Activated CD4-positive, alpha-beta T cell treated with anti-CD3 and anti-CD28 coated beads, Interleukin-2, amount 50 U/mL, for 16 hours (primary cell): ENCODE measurements around the gene ADAP1.
"Not testable (repeated sequence)": the region's sequence is repeated elsewhere in the genome, so short reads cannot be mapped to it uniquely, and the experiment has no call there.

Source experiments
- DNase-seq: peaks from one replicate; pipeline ENCODE4 v3.0.0-alpha.2; 2020

Gene ADAP1

DNA sequence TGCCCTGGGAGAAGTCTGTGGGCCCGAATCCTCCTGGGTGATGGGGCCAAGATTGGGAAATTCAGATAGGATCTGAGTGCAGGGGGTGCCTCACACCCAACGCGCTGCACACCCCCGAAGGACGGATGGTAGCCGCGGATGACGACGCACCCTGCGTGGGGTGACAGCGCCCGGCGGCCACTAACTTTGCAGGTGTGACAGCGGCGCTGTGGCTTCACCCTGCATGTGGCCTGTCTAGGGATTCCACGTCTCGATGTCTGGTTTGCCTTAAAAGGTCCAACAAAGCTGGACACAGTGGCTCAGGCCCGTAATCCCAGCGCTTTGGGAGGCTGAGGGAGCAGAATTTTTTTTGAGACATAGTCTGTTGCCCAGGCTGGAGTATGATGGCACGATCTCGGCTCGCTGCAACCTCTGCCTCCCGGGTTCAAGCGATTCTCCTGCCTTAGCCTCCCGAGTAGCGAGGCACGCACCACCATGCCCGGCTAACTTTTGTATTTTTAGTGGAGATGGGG lies 18.6 kb downstream of the ADAP1 start:
- DNase-seq, result no peak

- no peak for DNase-seq
Observed at GRCh38 chr7:935164-935873, 19.2 kb downstream of the ADAP1 start.

DNA sequence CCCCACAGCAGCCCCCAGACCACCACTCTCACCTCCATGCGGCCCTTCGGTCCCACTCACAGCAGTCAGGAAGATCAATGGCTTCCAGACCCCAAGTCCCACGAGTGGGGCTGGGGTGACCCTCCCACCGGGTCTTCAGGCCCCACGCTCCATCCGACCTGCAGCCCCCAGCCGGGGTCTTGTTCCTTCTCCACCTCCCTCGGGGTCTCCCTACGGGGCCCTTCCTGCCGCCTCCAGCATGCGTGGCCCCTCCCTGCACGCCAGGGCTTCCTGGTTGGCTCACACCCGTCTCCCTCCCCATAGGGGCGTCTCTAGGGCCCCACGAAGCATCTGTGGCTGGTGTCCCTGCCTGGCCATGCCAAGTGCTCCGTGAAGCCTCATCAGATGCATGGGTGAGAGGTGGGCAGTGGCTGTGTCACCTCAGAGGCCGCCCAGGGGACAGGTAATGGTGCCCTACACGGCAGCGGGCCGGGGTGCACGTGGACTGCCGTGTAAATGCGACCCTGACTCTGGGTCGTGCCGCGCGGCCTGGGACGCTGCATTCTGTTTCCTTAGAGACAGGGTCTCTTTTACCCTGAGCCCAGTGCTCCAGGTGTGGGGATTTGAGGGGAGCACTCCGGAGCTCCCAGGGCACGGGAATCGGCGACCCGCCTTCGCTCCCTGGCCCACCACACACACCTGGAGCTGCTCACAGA lies 19.9 kb downstream of the ADAP1 start:
- DNase-seq, result no peak

- DNase-seq, result no peak
Observed at GRCh38 chr7:932651-932975, 21.9 kb downstream of the ADAP1 start.

DNA sequence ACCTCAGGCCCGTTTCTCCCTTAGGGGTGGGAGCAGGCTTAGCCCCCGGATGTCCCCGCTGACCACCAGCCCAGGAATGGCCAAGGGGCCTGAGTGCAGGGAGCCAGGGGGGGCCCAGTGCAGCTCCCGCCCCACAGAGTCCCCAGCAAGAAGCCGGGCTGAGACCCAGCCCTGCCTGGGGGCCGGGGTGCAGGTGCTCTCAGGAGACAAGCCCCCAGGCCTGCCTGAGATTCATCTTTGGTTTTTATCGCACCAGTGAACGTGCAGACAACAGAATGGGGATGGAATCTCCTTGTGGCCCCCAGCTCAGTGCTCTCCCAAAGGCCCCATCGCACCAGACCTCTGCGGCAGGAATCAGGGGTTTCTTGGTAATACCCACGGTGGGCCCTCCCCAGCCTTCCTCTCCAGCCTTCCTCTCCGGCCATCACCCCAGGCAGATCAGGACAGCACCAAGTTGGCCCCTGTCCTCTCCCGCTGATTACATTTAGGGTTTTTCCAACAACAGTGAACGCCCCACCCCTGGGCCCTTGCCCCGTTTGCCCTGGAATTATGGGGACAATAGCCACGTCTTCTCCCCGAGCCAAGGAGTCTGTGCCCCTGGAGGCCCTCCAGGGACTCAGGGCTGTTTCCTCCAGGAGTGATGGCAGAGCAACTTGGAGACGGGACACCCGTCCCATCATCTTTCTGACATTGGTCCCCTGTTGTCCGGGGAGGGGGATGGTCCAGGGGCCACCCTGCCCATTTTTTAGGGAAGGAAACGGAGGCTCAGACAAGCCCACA lies 22.4 kb downstream of the ADAP1 start:
- no peak for DNase-seq

GRCh38 chr7:930975-931758 lies 23.3 kb downstream of the ADAP1 start:
- DNase-seq, result no peak

GRCh38 chr7:929311-929711 lies 25.2 kb downstream of the ADAP1 start:
- no peak for DNase-seq

DNA sequence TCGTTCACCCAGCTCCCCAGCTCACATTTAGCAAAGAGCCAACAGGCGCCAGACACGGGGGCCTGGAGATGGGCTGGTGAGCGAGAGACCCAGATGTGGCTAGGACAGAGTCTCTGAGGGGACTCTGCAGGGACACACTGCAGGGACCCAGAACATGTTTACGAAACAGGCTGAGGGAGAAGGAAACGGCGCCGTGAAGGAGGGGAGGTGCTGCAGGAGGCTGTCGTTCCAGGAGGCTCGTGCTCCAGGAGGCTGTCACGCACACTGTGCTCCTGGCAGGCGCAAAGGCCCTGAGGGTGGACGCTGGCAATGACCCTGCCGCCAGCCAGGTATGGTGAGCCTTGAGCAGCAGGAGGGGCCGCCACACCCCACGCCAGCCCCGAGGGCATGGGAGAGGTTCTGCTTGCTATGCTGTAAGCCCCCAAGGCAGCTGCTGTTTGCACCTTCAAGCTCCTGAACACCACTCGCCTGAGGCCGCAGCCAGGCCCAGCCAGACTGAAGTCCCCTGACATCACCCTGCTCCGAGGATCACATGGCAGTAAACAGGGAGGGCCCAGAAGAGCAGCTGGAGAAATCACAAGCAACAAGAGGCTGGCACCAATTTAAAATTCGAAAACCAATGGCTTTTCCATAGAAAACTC lies 27.3 kb downstream of the ADAP1 start:
- DNase-seq, result no peak

DNA sequence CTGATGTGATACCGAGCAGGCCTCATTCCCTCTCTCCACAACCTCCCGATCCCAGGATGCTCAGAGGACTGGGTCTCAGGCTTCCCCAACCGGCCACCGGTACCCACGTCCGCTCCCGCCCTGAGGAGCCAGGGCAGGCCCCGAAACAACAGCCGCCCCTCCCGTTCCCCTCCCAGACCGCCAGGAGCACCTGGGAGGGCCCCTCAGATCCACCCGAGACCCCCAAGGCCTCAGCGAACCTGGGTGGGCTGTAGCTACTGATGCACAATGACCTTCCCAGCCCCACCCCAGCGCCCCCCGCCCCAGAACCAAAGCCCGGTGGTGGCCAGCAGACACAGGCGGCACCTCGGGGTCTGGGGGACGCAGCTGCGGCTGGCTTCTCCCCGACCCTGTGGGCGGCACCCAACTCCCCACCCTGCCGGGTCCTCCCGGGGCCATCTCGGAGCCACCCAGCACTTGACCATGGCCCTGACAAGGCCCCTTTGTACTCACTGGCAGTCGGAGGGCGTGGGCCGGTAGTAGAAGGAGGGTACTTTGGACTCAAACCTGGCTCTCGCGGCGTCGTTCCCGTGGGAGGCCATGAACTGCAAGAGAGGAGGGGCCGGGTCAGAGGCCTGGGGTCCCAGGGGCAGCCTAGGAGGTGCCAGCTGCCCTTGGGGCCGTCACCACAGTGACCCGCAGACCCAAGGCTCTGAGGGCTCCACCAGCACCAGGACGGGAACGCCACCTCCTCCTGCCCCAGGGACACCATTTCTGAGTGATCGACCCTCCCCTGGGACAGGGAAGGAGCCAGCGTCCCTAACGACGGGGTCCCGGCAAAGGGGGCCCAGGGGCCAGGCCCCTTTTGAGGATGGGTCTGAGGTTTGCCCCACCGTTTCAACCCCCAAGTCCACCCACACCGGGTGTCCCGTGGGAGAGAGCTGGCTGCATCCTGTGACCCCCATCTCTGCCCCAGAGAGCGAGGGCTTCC lies 28.1 kb downstream of the ADAP1 start:
- DNase-seq, result no peak

DNA sequence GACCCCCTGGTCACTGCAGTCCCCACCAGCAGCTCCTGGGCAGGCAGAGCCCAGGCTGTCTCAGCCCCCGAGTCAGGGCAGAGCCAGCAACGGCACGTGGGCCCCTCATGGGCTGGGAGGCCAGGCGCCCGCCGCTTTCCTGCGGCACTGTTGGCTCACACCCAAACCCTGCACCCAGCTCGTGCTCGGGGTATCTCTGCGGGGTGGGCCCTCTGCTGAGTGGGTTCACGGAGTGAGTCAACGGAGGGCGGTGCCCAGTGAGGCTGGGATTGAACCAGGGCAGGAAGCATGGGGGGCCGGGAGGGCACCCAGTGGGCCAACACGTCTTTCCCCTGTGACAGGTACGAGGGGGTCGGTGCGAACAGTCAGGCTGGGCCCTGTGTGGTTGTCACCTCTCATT lies 28.9 kb downstream of the ADAP1 start:
- no peak for DNase-seq

DNA sequence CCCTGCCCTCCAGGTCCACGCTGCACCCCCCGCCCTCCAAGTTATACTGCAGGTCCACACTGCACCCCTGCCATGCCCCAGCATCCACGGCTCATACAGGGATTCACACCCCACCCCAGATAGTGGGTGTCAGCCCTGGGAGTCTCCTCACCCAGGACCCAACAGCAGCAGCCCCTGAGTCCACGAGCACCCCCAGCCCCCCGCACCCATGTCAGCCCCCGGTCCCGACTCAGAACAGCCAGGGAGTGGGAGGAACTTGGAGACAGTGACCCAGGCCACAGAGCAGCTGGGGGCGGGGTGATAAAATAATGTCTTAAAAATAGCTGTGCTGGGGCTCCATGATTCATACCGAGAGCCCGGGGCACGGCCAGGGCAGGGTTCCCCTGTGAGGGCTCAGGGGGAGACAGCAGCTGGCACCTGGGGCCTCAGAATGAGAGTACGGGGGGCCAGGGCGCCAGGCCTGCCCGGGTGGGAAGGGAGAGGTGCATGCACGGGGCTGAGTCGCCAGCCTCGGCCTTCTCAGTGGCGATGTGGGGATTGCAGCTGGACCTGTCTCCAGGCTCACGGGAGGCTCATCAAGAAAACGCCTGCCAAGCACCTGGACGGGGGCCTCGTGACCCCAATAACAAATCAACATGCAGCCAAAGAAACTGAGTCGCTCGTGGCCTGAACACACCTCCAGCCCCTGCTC lies 29.8 kb downstream of the ADAP1 start:
- DNase-seq, result peak; percentile 76

- DNase-seq, result not testable (repeated sequence)
Observed at GRCh38 chr7:924042-924441, 30.4 kb downstream of the ADAP1 start.

GRCh38 chr7:923108-924041 lies 31.1 kb downstream of the ADAP1 start:
- peak; percentile 97 for DNase-seq

DNA sequence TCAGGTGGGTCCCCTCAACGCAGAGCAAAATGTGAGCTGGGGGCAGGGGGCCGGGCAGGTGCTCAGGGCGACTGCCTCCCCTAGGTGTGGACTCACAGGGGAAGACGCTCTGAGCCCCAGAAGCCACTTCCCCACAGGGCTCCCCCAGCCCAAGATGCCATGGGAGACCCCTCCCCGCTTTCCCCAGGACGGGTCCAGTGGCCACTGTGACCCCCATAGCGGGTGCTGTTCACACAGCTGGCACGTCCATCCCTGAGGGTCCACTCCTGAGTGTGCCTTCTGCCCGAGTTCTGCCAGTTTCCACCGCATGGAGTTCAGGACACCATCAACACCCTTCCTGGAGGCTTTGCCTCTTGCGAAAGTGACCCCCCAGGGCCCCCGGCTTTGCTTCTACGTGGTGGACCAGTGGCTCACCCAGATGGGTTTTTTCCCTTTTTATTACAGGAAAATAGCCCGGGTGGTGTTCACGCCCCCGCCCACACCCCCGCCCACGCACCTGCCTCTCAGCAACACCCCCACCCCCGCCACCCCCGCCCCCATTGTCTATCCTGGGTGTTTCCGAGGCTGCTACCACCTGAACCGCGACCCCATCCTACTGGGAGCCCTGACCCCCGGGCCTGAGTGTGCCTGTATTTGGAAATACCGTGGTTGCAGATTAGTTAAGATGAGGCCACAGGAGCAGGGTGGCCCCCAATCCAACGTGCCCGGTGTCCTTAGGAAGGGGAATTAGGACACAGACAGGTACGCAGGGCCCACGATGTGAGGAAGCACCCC lies 32.0 kb downstream of the ADAP1 start:
- DNase-seq, result peak; percentile 43

DNA sequence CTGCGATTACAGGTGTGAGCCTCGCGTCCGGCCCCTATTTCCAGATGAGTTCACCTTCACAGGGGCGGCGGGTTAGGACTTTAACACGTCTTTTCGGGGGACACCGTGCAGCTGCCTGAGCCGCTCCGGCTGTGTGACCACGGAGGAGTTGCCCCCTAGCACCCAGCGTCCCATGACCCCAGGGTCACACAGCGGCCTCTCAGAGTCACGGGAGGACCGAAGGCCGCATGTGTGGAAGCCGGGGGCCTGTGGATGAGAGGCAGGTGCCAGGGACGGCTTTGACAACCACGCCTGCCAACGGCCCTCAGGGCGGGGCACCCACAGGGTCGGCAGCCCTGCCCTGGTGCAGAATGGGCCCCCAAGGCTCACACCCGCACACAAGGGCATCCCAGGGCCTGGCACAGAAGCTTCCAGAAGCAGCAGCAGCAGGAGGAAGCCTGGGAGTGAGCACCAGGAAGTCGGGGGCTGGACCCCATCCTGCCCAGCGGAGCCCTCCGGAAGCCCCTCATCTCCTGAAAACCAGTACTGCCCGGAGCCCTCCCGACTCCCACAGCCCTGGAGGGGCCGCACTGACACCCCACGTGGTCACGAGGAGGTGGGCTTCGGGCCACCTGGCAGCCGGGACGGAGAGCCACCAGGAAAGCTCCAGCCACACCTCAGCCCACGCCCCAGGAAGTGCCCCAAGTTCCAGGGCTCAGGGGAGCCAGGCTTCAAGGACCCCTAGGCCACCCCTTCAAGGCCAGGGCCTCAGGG lies 32.7 kb downstream of the ADAP1 start:
- DNase-seq, result no peak

- DNase-seq, result no peak
Observed at GRCh38 chr7:921071-921461, 33.4 kb downstream of the ADAP1 start.

- no peak for DNase-seq
Observed at GRCh38 chr7:920351-921070, 34.0 kb downstream of the ADAP1 start.
